ENCODE data around the gene TRMT61A. TPM values are rescaled to one million over a fixed set of nuclear protein-coding genes. Genes with fewer than 3 reads are reported as not detected.
A peak's percentile ranks its signal among the peaks of the same experiment; 100 is the strongest.

TRMT61A gene
- polyA plus RNA-seq (2013, experiment 1 of 2; ENCODE audit: insufficient read length), result 10.0 TPM
- 10.7 TPM for polyA plus RNA-seq (2013, experiment 2 of 2; ENCODE audit: insufficient read length)

DNA sequence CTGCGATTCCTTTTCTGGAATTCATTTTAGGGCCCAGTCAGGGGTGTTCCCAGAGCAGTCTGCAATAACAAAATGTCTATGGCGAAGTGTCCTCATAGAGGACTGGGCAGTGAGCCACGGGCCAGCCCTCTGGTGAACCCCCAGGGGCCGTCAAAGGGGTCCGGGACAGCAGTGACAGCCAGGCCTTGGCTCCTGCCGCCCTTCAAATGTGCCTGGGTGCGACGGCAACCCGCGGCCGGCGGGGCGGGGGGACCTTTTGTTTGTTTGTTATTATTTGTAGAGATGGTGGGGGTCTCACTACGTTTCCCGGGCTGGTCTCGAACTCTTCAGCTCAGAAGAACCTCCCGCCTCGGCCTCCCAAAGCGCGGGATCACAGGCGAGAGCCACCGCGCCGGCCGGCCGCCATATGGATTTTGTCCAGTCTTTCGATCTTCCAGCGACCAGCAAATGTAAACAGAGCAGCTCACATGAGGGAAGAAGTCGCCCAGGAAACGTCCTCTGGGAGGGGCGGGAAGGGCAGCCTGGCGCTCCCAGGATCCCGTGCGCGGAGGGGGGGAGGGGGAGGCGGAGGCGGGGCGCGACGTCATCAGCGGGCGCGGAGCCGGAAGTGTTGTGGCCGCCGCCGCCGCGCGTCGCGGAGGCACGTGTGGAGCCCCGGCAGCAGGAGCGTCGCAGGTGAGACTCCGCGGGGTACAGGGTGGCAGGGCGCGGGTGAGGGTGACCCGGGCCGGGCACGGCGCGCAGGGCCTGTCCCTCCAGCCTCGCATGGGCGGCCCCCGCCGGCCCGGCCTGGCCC, at the start of gene TRMT61A:
TSS of gene TRMT61A (plus strand) at position 610 of the 796 bp plus-strand sequence. CDS start 783 bp downstream, outside the sequence.
- DNase-seq, result peak; percentile 88

DNA sequence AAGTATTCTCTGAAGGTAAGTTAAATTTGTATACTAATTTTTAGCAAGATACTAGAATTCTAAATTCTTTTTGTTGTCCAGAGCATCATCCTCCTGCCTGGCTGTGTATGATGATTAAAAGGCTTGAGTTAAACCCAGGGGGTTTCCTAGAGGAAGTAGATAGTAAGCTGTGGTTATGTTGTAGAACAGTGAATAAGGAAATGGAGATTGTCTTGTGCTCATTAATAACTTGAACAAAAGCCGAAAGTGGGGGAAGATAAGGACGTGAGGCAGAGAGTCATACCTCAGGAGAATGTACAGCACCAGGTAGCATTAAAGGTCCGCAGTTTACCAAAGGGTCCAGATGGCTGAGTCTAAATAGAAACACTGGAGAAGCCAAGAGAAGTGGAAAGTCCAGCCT, 48.4 kb upstream of the TRMT61A start:
- DNase-seq, result no peak

DNA sequence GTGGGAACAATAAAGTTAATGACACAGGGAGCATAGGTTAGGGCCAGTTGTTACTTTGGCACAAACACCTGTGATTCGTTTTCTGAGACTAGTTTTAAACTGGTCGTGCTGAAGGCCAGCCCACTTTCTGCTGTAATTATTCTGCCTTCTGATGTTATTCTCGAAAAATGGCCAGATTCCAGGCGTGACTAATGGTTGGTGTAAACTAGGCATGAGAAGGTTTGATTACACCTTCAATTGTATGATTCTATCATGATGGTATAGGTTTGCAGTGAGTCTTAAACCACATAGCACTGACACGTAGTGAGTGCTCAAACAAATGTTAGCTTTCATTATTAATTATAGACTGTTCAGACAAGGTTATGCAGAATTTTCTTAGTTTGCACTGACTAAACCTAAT, 45.4 kb upstream of the TRMT61A start:
- peak; percentile 81 for DNase-seq

DNA sequence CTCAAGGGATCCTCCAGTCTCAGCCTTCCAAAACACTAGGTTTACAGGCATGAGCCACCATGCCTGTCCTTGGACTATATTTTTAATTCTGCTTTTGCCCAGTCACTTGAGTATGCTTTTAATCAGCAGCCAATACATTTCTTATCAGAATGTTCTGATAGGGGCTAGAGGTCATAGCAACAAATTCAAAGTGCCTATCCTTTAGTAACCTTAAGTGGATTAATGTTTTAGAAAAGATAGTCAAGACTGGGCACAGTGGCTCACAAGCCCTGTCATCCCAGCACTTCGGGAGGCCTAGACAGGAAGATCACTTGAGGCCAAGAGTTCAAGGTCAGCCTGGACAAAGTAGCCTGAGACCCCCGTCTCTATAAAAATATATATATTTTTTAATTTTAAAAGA, 43.5 kb upstream of the TRMT61A start:
- DNase-seq, result no peak

DNA sequence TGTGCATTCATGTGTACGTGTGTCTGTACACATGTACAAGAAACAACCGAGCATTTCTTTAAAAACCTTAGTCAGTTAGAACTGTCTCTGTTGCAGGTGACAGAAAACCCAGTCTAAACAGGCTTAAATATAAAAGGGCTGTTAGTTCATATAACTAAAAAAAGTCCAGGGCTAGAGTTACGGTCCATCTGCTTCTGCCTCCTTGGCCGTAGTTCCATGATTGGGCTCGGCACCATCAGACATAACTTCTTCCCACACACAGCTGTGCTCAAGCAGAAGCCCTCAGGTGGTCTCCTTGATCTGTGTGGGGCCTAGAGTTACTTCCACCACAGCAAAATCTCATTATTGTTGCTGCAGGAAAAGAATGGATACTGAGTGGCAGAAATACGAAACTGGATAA, 40.9 kb upstream of the TRMT61A start:
- no peak for DNase-seq

GRCh38 chr14:103488960-103489359, 40.0 kb upstream of the TRMT61A start:
- DNase-seq, result peak; percentile 59

DNA sequence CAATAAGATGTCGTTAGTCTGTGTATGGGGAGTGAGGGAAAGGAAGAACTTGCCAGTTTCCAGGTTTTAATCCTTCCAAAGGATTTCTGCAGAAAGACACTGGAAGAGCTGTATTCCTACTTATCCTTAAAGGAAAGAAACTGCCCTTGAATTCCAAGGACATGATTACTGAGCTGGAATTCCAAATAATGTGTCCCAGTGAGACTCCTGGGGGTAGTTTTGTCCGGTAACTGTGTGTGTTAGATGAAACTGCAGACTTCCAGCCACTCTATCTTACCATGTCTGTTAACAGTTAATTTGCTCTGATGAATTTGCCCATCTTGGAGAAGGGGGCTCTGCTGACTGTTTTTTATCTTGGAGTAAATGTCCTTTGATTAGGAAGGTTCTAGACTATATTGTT, 39.4 kb upstream of the TRMT61A start:
- peak; percentile 57 for DNase-seq

GRCh38 chr14:103491691-103492090, 37.3 kb upstream of the TRMT61A start:
- no peak for DNase-seq

DNA sequence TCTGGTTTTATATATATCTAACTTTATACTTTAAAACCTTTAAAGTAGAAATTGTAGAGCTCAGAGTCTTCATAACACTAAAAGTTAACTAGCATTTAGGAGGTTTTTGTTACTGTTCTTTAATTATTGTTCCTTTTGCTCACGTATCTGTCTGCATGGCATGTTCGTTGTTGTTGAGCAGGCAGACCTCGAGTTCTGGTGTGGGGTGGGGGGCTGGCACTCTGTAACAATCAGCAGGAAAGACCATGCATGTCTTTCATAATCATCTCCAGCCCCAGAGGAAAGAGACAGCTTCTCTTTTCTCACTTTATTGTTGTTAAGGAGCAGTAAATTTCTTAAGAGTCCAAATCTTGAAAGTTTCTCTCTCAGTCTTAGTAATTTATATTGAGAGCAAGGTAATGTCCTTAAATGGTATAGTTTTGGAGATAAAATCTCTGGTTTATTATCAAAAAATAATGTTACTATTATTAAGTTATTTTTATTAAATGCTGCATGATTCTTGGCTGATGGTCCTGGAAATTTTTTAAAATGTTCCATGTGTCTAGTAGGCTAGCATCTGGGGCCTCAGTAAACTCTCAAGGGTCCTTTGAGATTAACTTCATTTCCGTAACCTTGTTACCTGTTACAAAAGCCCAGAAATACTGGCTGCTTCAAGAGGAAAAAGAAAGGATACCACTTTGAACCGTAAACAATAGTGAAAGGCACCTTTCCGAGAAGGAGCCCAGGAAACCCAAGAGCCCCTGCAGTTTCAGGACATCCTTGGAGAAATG, 36.7 kb upstream of the TRMT61A start:
- no peak for DNase-seq

DNA sequence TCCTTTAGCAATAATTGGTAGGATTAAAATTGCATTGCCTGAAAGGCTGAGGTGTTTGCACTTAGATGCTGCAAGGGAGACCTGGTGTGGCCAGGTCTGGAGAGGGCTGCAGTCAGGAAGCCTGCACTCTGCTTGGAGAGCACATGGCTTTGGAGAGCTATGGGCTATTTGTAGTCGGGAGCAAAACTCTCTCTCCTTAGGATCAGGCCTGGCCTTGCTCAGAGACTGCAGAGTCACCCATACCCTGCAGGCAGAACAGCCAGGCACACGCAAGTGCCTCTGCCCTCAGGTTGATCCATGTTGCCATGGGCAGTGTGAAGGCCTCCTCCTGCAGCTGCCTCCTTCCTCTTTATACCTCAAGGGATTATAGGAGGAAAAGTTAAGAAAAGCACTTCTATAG, 33.1 kb upstream of the TRMT61A start:
- DNase-seq, result no peak

- no peak for DNase-seq
These were observed 32.2 kb upstream of the TRMT61A start for GRCh38 chr14:103496776-103497175.

GRCh38 chr14:103499709-103500108, 29.3 kb upstream of the TRMT61A start:
- DNase-seq, result no peak

DNA sequence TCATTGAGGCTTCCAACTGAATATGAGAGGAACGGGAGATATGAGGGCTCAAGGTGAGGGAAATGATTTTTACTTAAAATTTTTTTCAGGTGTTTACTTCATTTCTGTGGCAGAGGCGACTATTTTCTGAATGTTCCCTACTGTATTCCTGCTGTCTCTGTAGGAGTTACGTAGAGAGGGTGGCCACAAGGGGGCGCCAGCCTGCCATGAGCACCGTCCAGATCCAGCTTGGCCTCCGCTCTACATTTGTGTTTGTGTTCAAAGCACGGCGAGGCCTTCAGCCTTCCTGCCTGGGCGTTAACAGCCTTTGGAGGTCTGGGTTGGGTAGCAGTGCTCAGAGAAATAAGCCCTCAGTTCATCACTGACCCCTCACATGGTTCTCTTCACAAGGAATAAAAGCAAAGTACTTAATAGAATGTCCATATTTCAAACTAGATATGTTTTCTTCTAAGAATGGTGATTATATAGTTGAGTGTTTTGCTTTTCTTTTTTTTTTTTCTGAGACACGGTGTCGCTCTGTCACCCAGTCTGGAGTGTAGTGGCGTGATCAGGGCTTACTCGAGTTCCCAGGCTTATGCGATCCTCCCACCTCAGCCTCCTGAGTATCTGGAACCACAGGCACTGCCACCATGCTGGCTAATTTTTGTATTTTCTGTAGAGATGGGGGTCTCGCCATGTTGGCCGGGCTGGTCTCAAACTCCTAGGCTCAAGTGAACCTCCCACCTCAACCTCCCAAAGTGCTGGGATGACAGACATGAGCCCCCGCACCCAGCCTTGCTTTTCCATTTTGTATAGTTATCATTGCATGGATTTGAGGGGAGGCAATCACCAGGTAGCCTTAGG, 28.6 kb upstream of the TRMT61A start:
- DNase-seq, result peak; percentile 72

DNA sequence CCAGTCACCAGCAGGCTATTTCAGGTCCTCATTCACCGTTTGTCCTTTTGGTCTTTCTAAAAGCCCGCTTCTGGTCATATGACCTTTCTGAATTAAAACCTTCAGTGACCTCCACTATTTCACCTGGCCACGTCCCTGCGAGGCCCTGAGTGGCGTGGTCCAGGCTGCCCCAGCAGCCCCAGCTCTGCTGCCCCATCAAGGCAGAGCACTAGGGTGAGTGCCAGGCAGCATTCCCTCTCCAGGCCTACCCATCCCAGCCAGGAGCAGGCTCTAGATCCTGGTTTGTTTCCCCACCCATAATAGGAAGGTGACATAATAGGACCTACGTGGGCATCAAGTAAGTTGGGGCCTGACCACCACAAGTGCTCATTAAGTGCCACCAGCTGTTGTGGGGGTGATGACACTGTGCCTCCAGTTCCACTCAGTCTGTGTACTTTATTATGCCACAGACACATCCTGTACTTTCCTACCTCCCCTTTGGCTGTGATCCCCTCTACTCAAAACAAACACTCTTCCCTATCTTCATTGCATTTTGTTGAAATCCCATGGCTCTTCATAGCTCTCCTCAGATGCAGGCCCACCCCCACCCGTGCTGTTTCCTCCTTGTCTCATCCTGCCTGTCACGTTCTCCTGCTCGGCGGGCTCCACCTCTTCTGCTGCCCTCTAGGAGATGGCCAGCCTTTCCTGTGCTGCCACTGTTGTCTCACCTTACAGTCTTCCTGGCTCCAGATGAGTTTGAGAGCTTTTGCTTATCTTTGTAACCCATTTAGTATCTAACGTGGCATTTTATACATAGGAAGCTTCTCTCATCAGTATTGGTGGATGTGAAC, 27.7 kb upstream of the TRMT61A start:
- DNase-seq, result no peak

GRCh38 chr14:103501921-103502669, 26.9 kb upstream of the TRMT61A start:
- no peak for DNase-seq

DNA sequence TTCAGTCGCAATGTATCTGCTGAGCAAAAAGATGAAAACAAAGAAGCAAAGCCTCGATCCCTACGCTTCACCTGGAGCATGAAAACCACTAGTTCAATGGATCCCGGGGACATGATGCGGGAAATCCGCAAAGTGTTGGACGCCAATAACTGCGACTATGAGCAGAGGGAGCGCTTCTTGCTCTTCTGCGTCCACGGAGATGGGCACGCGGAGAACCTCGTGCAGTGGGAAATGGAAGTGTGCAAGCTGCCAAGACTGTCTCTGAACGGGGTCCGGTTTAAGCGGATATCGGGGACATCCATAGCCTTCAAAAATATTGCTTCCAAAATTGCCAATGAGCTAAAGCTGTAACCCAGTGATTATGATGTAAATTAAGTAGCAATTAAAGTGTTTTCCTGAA, 26.1 kb upstream of the TRMT61A start:
- DNase-seq, result no peak

DNA sequence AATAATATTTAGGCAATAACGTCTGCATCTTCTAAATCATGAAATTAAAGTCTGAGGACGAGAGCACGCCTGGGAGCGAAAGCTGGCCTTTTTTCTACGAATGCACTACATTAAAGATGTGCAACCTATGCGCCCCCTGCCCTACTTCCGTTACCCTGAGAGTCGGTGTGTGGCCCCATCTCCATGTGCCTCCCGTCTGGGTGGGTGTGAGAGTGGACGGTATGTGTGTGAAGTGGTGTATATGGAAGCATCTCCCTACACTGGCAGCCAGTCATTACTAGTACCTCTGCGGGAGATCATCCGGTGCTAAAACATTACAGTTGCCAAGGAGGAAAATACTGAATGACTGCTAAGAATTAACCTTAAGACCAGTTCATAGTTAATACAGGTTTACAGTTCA, 25.7 kb upstream of the TRMT61A start:
- DNase-seq, result no peak

- no peak for DNase-seq
These were observed 23.9 kb upstream of the TRMT61A start for GRCh38 chr14:103504991-103505565.

DNA sequence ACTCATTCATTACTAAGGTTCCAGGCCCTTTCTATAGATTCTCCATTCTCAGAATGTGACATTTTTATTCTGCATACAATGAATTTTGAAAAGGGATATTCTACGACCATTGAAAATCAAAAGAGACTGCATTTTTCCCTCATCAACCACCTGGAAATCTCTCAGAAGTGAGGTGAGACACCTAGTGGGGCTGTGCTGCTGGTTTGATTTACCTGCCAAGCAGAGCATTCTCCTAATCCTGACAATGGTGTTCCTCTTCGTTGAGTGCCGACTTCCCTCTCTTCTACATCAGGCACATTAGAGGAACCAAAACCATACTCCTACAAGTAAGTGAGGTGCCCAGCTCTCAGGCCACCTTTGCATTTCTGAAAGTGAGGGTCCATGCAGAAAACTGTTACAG, 21.2 kb upstream of the TRMT61A start:
- no peak for DNase-seq

DNA sequence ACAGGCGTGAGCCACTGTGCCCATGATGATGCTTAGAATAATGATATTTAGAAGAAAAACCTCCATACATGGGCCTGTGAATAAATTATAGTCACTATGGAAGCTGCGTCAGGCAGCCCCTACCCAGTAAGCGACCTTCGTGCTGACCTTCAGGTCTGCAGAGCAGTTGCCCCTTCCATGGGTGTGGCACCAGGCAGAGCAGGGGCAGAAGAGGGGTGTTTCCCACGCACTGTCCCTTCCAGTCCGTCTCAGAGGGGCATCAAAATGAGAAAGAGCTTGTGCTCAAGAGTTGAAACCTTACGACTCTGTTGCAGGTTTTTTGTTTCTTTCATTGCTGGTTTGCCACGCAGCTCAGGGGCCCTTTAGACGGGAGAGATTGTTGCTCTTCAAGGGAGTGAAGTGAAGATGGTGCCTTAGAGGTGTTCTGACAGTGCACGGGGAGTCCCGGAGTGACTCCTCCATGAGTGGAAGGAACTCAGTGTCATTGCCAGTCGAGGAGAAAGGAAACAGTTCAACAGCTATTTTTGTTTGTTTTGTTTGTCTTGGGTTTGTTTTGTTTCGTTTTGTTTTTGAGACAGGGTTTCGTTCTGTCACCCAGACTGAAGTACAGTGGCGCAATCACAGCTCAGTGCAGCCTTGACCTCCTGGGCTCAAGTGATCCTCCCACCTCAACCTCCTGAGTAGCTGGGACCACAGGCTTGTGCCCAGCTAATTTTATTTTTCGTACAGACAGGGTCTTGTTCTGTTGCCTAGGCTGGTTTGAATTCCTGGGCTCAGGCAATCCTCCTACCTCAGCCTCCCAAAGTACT, 20.3 kb upstream of the TRMT61A start:
- no peak for DNase-seq

All from fibroblast of skin of abdomen (primary cell).